ENCODE measurements around the gene SORCS1.

DNA sequence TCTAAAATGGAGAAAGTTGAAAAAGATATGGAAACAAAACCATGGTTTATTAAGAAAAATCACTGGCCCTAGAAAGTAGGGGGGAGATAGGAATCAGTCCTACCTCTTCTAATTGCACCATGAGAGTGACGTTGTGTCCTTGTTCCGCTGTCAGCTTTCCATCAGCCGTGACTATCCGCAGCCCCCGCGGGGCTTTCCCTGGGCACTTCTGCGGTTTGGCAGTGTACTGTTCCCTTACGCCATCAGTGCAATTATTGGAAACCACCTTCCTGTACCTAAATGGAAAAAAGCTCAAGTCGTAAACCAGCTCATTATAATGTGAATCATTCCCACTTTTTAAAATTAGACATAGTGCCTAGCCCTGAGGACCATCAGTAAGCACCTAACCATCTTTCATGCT is 512.2 kb downstream of the SORCS1 start:
- TF ChIP-seq, protein P1, sequence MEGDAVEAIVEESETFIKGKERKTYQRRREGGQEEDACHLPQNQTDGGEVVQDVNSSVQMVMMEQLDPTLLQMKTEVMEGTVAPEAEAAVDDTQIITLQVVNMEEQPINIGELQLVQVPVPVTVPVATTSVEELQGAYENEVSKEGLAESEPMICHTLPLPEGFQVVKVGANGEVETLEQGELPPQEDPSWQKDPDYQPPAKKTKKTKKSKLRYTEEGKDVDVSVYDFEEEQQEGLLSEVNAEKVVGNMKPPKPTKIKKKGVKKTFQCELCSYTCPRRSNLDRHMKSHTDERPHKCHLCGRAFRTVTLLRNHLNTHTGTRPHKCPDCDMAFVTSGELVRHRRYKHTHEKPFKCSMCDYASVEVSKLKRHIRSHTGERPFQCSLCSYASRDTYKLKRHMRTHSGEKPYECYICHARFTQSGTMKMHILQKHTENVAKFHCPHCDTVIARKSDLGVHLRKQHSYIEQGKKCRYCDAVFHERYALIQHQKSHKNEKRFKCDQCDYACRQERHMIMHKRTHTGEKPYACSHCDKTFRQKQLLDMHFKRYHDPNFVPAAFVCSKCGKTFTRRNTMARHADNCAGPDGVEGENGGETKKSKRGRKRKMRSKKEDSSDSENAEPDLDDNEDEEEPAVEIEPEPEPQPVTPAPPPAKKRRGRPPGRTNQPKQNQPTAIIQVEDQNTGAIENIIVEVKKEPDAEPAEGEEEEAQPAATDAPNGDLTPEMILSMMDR (IDR thresholded peaks at IDR 0.05) = no peak
- TF ChIP-seq POLR2A (IDR thresholded peaks at IDR 0.05) (no peak), EP300 (IDR thresholded peaks at IDR 0.05) (no peak)

Measured in ovary (tissue), 3 donors.